Measurements from ENCODE around the gene SPIRE2.

SPIRE2 gene

GRCh38 chr16:89842471-89843408, 14.5 kb downstream of the SPIRE2 start:
- H3K27ac ChIP-seq (ENCODE audit: low read depth, low read length) = no peak overlapping the region
- H3K9me3 ChIP-seq (ENCODE audit: control insufficient read depth, insufficient read depth, low read depth, low read length) = no peaks in the 10 kb centered on the region
- no peak overlapping the region for H3K9ac ChIP-seq (ENCODE audit: low read length)
- H3K4me1 ChIP-seq (ENCODE audit: control insufficient read depth, insufficient read depth, low read length) = peaks cover 9% of the 10 kb centered on the region; the same call in 1 of the 2 replicates
- H3K4me3 ChIP-seq (ENCODE audit: low read depth, low read length) = no peak overlapping the region
- no peaks in the 10 kb centered on the region for H3K27me3 ChIP-seq (ENCODE audit: control insufficient read depth, insufficient read depth, low read length)
- no peaks in the 10 kb centered on the region for H3K36me3 ChIP-seq (ENCODE audit: control insufficient read depth, insufficient read depth, low read length)

GRCh38 chr16:89843409-89844350, 15.4 kb downstream of the SPIRE2 start:
- Histone ChIP-seq H3K27ac (ENCODE audit: low read depth, low read length) (no peak overlapping the region), H3K9ac (ENCODE audit: low read length) (no peak overlapping the region)

GRCh38 chr16:89844739-89845339, 16.6 kb downstream of the SPIRE2 start:
- H3K9me3 ChIP-seq (ENCODE audit: control insufficient read depth, insufficient read depth, low read depth, low read length) = no peaks in the 10 kb centered on the region
- H3K9ac ChIP-seq (ENCODE audit: low read length) = no peak overlapping the region
- no peaks in the 10 kb centered on the region for H3K27me3 ChIP-seq (ENCODE audit: control insufficient read depth, insufficient read depth, low read length)
- peaks cover 7% of the 10 kb centered on the region; the same call in 1 of the 2 replicates for H3K4me1 ChIP-seq (ENCODE audit: control insufficient read depth, insufficient read depth, low read length)
- H3K27ac ChIP-seq (ENCODE audit: low read depth, low read length) = no peak overlapping the region
- no peak overlapping the region for H3K4me3 ChIP-seq (ENCODE audit: low read depth, low read length)
- no peaks in the 10 kb centered on the region for H3K36me3 ChIP-seq (ENCODE audit: control insufficient read depth, insufficient read depth, low read length)

More at GRCh38 chr16:89843409-89844350, 15.4 kb downstream of the SPIRE2 start:
- H3K36me3 ChIP-seq (ENCODE audit: control insufficient read depth, insufficient read depth, low read length) = no peaks in the 10 kb centered on the region
- H3K4me3 ChIP-seq (ENCODE audit: low read depth, low read length) = no peak overlapping the region
- no peaks in the 10 kb centered on the region for H3K9me3 ChIP-seq (ENCODE audit: control insufficient read depth, insufficient read depth, low read depth, low read length)
- peaks cover 9% of the 10 kb centered on the region; the same call in 1 of the 2 replicates for H3K4me1 ChIP-seq (ENCODE audit: control insufficient read depth, insufficient read depth, low read length)
- no peaks in the 10 kb centered on the region for H3K27me3 ChIP-seq (ENCODE audit: control insufficient read depth, insufficient read depth, low read length)

- H3K36me3 ChIP-seq (ENCODE audit: control insufficient read depth, insufficient read depth, low read length) = no peaks in the 10 kb centered on the region
- no peaks in the 10 kb centered on the region for H3K9me3 ChIP-seq (ENCODE audit: control insufficient read depth, insufficient read depth, low read depth, low read length)
- H3K4me1 ChIP-seq (ENCODE audit: control insufficient read depth, insufficient read depth, low read length) = peaks cover 5% of the 10 kb centered on the region; the same call in 1 of the 2 replicates
- H3K27ac ChIP-seq (ENCODE audit: low read depth, low read length) = no peak overlapping the region
- H3K27me3 ChIP-seq (ENCODE audit: control insufficient read depth, insufficient read depth, low read length) = no peaks in the 10 kb centered on the region
- no peak overlapping the region for H3K9ac ChIP-seq (ENCODE audit: low read length)
- H3K4me3 ChIP-seq (ENCODE audit: low read depth, low read length) = no peak overlapping the region
These were observed 17.1 kb downstream of the SPIRE2 start for GRCh38 chr16:89845417-89845816.

GRCh38 chr16:89847051-89847939, 19.0 kb downstream of the SPIRE2 start:
- H3K9ac ChIP-seq (ENCODE audit: low read length) = no peak overlapping the region
- no peaks in the 10 kb centered on the region for H3K36me3 ChIP-seq (ENCODE audit: control insufficient read depth, insufficient read depth, low read length)
- H3K9me3 ChIP-seq (ENCODE audit: control insufficient read depth, insufficient read depth, low read depth, low read length) = no peaks in the 10 kb centered on the region
- no peak overlapping the region for H3K27ac ChIP-seq (ENCODE audit: low read depth, low read length)
- no peaks in the 10 kb centered on the region for H3K27me3 ChIP-seq (ENCODE audit: control insufficient read depth, insufficient read depth, low read length)
- H3K4me3 ChIP-seq (ENCODE audit: low read depth, low read length) = no peak overlapping the region
- peaks cover 5% of the 10 kb centered on the region; the same call in 1 of the 2 replicates for H3K4me1 ChIP-seq (ENCODE audit: control insufficient read depth, insufficient read depth, low read length)

- Histone ChIP-seq H3K9ac (ENCODE audit: low read length) (no peak overlapping the region), H3K4me3 (ENCODE audit: low read depth, low read length) (no peak overlapping the region), H3K27ac (ENCODE audit: low read depth, low read length) (no peak overlapping the region), H3K36me3 (ENCODE audit: control insufficient read depth, insufficient read depth, low read length) (no peaks in the 10 kb centered on the region), H3K9me3 (ENCODE audit: control insufficient read depth, insufficient read depth, low read depth, low read length) (no peaks in the 10 kb centered on the region), H3K4me1 (ENCODE audit: control insufficient read depth, insufficient read depth, low read length) (peaks cover 5% of the 10 kb centered on the region; the same call in 1 of the 2 replicates), H3K27me3 (ENCODE audit: control insufficient read depth, insufficient read depth, low read length) (no peaks in the 10 kb centered on the region)
These were observed 19.6 kb downstream of the SPIRE2 start for GRCh38 chr16:89847940-89848297.

- Histone ChIP-seq H3K9ac (ENCODE audit: low read length) (no peak overlapping the region), H3K4me3 (ENCODE audit: low read depth, low read length) (no peak overlapping the region), H3K9me3 (ENCODE audit: control insufficient read depth, insufficient read depth, low read depth, low read length) (no peaks in the 10 kb centered on the region), H3K27me3 (ENCODE audit: control insufficient read depth, insufficient read depth, low read length) (no peaks in the 10 kb centered on the region), H3K4me1 (ENCODE audit: control insufficient read depth, insufficient read depth, low read length) (peaks cover 5% of the 10 kb centered on the region; the same call in 1 of the 2 replicates), H3K27ac (ENCODE audit: low read depth, low read length) (no peak overlapping the region), H3K36me3 (ENCODE audit: control insufficient read depth, insufficient read depth, low read length) (no peaks in the 10 kb centered on the region)
These were observed 20.7 kb downstream of the SPIRE2 start for GRCh38 chr16:89848974-89849373.

GRCh38 chr16:89853306-89853993, 25.2 kb downstream of the SPIRE2 start:
- H3K4me1 ChIP-seq (ENCODE audit: control insufficient read depth, insufficient read depth, low read length) = peaks cover 5% of the 10 kb centered on the region; the same call in 1 of the 2 replicates
- H3K9me3 ChIP-seq (ENCODE audit: control insufficient read depth, insufficient read depth, low read depth, low read length) = no peaks in the 10 kb centered on the region
- no peaks in the 10 kb centered on the region for H3K27me3 ChIP-seq (ENCODE audit: control insufficient read depth, insufficient read depth, low read length)
- no peak overlapping the region for H3K9ac ChIP-seq (ENCODE audit: low read length)
- no peaks in the 10 kb centered on the region for H3K36me3 ChIP-seq (ENCODE audit: control insufficient read depth, insufficient read depth, low read length)
- no peak overlapping the region for H3K4me3 ChIP-seq (ENCODE audit: low read depth, low read length)
- H3K27ac ChIP-seq (ENCODE audit: low read depth, low read length) = no peak overlapping the region

- Histone ChIP-seq H3K9me3 (ENCODE audit: control insufficient read depth, insufficient read depth, low read depth, low read length) (no peaks in the 10 kb centered on the region), H3K9ac (ENCODE audit: low read length) (no peak overlapping the region), H3K27ac (ENCODE audit: low read depth, low read length) (no peak overlapping the region)
These were observed 27.1 kb downstream of the SPIRE2 start for GRCh38 chr16:89855301-89855945.

More at GRCh38 chr16:89855301-89855945, 27.1 kb downstream of the SPIRE2 start:
- no peaks in the 10 kb centered on the region for H3K36me3 ChIP-seq (ENCODE audit: control insufficient read depth, insufficient read depth, low read length)
- H3K4me3 ChIP-seq (ENCODE audit: low read depth, low read length) = no peak overlapping the region
- no peaks in the 10 kb centered on the region for H3K27me3 ChIP-seq (ENCODE audit: control insufficient read depth, insufficient read depth, low read length)
- H3K4me1 ChIP-seq (ENCODE audit: control insufficient read depth, insufficient read depth, low read length) = no peaks in the 10 kb centered on the region
